ENCODE results near the gene NT5C2.

DNA sequence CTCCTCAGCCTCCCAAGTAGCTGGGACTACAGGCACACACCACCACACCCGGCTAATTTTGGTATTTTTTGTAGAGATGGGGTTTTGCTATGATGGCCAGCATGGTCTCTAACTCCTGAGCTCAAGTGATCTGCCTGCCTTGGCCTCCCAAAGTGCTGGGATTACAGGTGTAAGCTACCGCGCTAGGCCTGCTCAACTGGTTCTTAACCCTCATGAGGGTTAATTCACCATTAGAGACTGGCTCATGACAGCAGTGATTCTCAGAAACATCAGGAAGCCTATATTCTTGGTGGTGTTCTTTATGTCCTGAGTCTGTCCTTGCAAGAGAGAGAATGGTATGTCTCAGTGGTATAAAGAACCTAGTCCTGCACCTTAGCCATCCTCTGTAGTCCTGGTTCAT lies 10.4 kb upstream of the NT5C2 start:
- TF ChIP-seq POLR2A (IDR thresholded peaks at IDR 0.05; ENCODE audit: low read depth, low read length) (no peak), POLR2AphosphoS5 (IDR thresholded peaks at IDR 0.05; ENCODE audit: low read depth, low read length) (no peak)
